ENCODE measurements around the gene GNPTAB.
"Not testable (repeated sequence)": the region's sequence is repeated elsewhere in the genome, so short reads cannot be mapped to it uniquely, and the experiment has no call there.

The GNPTAB gene

DNA sequence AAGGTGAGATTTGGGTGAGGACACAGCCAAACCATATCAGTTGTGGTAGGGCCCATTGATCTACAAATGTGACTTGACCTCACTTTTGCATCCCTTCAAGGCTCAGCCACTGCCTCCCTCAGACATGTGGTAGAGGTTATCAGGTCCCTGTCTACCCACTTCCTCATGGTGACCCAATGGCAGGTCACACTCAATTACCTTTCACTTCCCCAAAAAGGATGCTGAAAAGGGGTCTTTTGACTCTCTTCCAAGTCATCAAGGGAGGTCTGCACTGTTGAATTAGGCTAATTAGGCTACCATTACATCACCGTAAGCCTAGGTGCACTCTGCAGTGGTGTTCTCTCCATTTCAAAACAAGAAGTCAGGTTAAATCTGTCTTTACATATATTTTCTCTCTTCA, 24.0 kb upstream of the GNPTAB start:
- in situ Hi-C loops (cut with MboI; ENCODE audit: low sequenced_read_pairs) = no loop called here

DNA sequence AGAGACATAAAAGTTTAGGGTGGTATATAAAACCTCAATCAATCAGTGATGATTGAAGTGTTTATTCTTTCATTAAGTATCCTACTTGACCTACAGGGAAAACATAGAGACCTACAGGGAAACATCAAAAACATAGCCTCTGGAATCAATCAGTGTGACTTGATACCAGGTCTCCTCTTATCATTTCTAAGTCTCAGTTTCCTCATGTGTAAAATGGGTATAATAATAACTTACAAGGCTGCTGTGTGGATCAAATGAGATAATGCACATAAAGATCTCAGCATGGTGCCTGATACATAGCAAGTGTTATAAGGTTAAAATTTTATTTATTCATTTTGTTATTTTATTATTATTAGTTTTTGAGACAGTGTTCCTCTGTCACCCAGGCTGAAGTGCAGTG, 22.2 kb upstream of the GNPTAB start:
- in situ Hi-C loops (cut with MboI; ENCODE audit: low sequenced_read_pairs) = no loop called here

DNA sequence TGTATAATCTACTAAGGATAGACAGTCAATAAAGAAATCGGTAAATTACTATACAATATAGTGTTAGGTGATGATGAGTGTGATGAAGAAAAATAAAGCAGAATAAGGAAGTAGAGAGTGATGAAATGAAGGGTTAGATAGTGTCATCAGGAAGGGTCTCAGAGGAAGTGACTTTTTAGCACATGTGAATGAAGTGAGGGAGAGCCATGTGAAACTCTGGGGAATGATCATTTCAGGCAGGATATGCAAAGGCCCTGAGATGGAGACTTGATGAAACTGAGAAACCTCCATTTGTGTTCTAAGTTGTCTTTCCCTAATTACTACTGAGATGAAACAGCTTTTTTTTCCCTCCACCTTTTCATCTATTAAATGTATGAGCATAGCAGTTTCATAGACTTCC, 19.4 kb upstream of the GNPTAB start:
- in situ Hi-C loops (cut with MboI; ENCODE audit: low sequenced_read_pairs) = no loop called here

- in situ Hi-C loops (cut with MboI; ENCODE audit: low sequenced_read_pairs) = loop anchor here (10.0 kb wide), 1 partner anchor 433 kb away; no protein-coding TSS in a partner anchor
Observed at GRCh38 chr12:101847325-101847724, 16.6 kb upstream of the GNPTAB start.

GRCh38 chr12:101845137-101845711, 14.5 kb upstream of the GNPTAB start:
- in situ Hi-C loops (cut with MboI; ENCODE audit: low sequenced_read_pairs) = loop anchor here (10.0 kb wide), 1 partner anchor 430 kb away; no protein-coding TSS in a partner anchor

DNA sequence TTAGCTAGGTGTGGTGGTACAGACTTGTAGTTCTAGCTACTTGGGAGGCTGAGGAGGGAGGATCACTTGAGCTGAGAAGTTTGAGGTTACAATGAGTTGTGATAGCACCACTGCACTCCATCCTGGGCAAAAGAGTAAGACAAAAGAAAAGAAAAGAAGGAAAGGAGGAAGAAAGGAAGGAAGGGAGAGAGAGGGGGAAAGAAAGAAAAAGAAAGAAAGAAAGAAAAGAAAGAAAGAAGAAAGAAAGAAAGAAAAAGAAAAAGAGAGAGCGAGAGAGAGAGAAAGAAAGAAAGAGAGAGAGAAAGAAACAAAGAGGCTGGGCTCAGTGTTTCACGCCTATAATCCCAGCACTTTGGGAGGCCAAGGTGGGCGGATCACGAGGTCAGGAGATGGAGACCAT, 10.3 kb upstream of the GNPTAB start:
- in situ Hi-C loops (cut with MboI; ENCODE audit: low sequenced_read_pairs) = loop anchor here (10.0 kb wide), 1 partner anchor 426 kb away; no protein-coding TSS in a partner anchor

- in situ Hi-C loops (cut with MboI; ENCODE audit: low sequenced_read_pairs) = loop anchor here (10.0 kb wide), 1 partner anchor 425 kb away; no protein-coding TSS in a partner anchor
Observed at GRCh38 chr12:101839324-101840283, 8.8 kb upstream of the GNPTAB start.

GRCh38 chr12:101838628-101839323, 8.0 kb upstream of the GNPTAB start:
- in situ Hi-C loops (cut with MboI; ENCODE audit: low sequenced_read_pairs) = no loop called here

DNA sequence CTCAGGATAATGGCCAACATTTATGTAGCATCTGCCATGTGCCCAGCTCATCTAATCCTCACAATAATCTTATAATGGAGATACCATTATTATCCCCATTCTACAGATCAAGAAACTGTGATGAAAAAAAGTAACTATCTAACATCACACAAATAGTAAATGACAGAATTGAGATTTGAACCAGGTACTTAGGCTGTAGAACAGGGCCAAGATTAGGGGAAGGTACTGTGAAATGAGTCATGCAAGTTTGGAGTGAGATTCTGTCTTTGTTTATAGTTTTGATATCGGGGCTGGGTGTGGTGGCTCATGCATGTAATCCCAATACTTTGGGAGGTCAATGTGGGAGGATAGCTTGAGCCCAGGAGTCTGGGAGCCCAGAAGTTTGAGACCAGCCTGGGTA, 1.3 kb upstream of the GNPTAB start:
- in situ Hi-C loops (cut with MboI; ENCODE audit: low sequenced_read_pairs) = no loop called here

DNA sequence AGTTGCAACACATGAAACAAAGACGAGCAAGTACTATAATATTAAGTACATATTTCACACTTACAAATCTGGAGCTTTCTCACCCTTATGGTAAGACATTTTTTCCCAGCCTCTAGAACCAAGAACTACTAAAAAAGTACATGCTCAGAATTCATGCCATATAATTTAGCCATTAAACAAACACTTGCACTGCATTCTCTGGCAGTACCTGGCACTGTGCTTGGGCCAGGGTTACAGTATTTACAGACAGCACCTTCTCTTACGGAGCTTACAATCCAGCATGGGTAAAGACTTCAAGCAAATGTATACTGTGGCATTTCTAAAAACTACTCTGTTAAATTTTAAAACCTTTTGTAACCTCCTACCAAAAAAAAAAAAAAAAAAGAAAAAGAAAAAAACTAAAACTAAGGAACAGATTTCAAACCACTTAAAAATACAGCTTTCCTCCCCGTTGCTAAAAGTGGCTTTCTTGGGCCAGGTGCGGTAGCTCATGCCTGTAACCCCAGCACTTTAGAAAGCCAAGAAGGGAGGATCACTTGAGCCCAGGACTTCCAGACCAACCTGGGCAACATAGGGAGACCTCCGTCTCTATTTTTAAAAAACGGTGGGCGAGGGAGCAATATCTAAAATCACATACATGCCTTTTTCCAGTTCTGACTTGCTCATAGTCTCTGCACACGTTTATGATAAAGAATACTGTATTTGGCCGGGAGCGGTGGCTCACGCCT, 956 bp downstream of the GNPTAB start:
- in situ Hi-C loops (cut with MboI; ENCODE audit: low sequenced_read_pairs) = loop anchor here (10.0 kb wide), 1 partner anchor 55 kb away; no protein-coding TSS in a partner anchor

- in situ Hi-C loops (cut with MboI; ENCODE audit: low sequenced_read_pairs) = loop anchor here (10.0 kb wide), 1 partner anchor 54 kb away; no protein-coding TSS in a partner anchor
Observed at GRCh38 chr12:101828463-101829196, 2.1 kb downstream of the GNPTAB start.

- in situ Hi-C loops (cut with MboI; ENCODE audit: low sequenced_read_pairs) = loop anchor here (10.0 kb wide), 1 partner anchor 52 kb away; no protein-coding TSS in a partner anchor
Observed at GRCh38 chr12:101826766-101827368, 3.9 kb downstream of the GNPTAB start.

GRCh38 chr12:101824831-101825230, 5.9 kb downstream of the GNPTAB start:
- in situ Hi-C loops (cut with MboI; ENCODE audit: low sequenced_read_pairs) = loop anchor here (10.0 kb wide), 1 partner anchor 50 kb away; no protein-coding TSS in a partner anchor

DNA sequence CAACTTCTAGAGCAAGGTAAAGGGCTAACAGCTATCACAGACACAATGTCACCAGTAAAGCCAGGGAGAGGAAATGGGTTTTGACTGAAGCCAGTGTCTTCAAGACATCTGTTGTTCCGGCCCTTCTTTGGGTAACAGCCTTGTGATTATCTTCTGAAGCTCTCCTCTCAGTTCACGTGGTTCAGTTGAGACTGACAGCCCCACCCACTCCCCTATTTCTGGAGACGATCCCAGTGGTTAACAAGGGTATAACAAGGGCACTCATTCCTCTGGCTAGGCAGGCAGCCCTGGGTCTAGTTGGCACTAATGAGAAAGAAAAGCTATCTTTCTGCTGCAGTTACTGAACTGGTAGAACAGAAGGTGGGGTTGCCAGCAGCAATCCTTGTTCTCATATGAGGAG, 6.9 kb downstream of the GNPTAB start:
- in situ Hi-C loops (cut with MboI; ENCODE audit: low sequenced_read_pairs) = loop anchor here (10.0 kb wide), 1 partner anchor 49 kb away; no protein-coding TSS in a partner anchor

GRCh38 chr12:101823039-101823438, 7.7 kb downstream of the GNPTAB start:
- in situ Hi-C loops (cut with MboI; ENCODE audit: low sequenced_read_pairs) = loop anchor here (10.0 kb wide), 1 partner anchor 48 kb away; no protein-coding TSS in a partner anchor

DNA sequence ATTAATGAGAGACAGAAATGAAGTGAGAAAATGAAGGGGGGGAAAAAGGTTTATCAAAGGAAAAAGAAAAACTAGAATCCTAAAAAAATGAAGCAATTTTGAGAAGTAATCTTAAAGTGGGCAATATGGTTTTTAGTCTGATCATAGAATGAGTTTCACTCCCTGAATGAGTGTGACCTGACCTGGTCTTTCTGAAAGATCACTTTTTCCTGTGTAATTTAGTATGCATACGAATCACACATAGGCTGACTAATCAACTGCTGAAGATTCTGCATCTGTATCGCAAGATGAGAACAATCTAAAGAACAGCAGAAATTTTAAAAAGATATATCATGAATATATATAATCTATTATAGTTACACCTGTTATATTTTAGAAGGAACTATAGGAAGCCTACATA, 11.3 kb downstream of the GNPTAB start:
- in situ Hi-C loops (cut with MboI; ENCODE audit: low sequenced_read_pairs) = no loop called here

GRCh38 chr12:101818689-101819088, 12.1 kb downstream of the GNPTAB start:
- in situ Hi-C loops (cut with MboI; ENCODE audit: low sequenced_read_pairs) = not testable (repeated sequence)

DNA sequence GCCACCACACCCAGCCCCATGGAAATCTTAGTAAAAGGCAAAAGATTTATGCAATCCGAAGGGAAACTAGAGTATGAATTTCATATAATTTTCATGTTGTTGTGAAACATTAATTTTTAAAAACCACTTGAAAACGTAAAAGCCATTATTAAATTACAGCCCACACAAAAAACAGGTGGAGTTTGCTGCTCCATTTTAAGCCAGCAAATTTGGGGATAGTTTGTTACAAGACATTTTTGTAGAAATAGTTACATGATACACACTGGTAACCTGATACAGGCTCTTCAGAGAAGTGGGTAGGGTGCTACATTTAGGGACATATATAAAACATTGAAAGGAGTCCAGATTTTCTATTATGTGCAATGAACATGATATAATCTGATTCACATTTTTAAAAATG, 17.6 kb downstream of the GNPTAB start:
- in situ Hi-C loops (cut with MboI; ENCODE audit: low sequenced_read_pairs) = no loop called here

GRCh38 chr12:101812716-101813115, 18.0 kb downstream of the GNPTAB start:
- in situ Hi-C loops (cut with MboI; ENCODE audit: low sequenced_read_pairs) = not testable (repeated sequence)

Measured in HL-60/S4 treated with phorbol 12-myristate 13-acetate at 8.2 ng/mL for 4 days and 3 days (cell line).